Stimulated activated CD4-positive, alpha-beta T cell treated with anti-CD3 and anti-CD28 coated beads, Interleukin-15, amount 100 ng/mL, for 48 hours (primary cell): ENCODE measurements around the gene PTPRK.

ENCODE experiments used
- DNase-seq, 2 donors: peaks; one replicate each; pipeline ENCODE4 v3.0.0-alpha.2; 2020; ENCODE audit warnings: low read depth in 2 of 2

PTPRK gene

GRCh38 chr6:127924440-127924839, 596.0 kb downstream of the PTPRK start:
- DNase-seq: no peak

GRCh38 chr6:127924031-127924430, 596.4 kb downstream of the PTPRK start:
- no peak for DNase-seq

GRCh38 chr6:127923135-127923534, 597.3 kb downstream of the PTPRK start:
- DNase-seq: no peak

GRCh38 chr6:127921982-127922381, 598.4 kb downstream of the PTPRK start:
- DNase-seq: no peak

GRCh38 chr6:127920804-127921203, 599.6 kb downstream of the PTPRK start:
- DNase-seq: no peak
